HG02840 (cell line): Measurements from ENCODE around the gene ADD3.

ENCODE experiments used
- ATAC-seq: cut with Tn5 transposase; IDR thresholded peaks from one replicate; pipeline ENCODE4 v1.9.1; 2021; ENCODE audit warnings: mild to moderate bottlenecking, moderate library complexity, moderate number of reproducible peaks; ENCODE audit not compliant: unreplicated experiment, low FRiP score

The ADD3 gene

GRCh38 chr10:110141185-110141584 is 133.4 kb downstream of the ADD3 start:
- ATAC-seq = no peak

GRCh38 chr10:110141871-110142635 is 134.3 kb downstream of the ADD3 start:
- ATAC-seq = no peak

GRCh38 chr10:110142965-110143364 is 135.2 kb downstream of the ADD3 start:
- ATAC-seq = no peak

DNA sequence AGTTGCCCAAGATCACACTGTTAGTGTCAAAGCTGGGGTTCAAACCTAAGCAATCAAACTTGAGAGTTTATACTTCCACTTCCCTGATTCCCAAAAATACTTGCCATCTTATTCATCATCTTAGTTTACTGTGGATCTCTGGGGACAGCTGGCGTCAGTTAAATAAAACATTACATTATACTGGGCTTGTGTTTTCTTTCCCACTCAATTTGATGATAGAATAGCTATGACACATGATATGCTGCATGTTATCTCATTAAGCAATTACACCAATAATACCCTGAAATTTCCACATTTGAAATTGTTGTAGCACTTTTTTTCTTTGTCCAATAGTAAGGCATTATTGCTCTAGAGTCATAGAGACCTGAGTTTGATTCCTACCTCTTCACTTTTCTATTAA is 136.7 kb downstream of the ADD3 start:
- no peak for ATAC-seq

GRCh38 chr10:110147961-110148360 is 140.2 kb downstream of the ADD3 start:
- no peak for ATAC-seq

GRCh38 chr10:110149259-110149658 is 141.5 kb downstream of the ADD3 start:
- no peak for ATAC-seq

- ATAC-seq = no peak
Measured at GRCh38 chr10:110150046-110150445, 142.3 kb downstream of the ADD3 start.

DNA sequence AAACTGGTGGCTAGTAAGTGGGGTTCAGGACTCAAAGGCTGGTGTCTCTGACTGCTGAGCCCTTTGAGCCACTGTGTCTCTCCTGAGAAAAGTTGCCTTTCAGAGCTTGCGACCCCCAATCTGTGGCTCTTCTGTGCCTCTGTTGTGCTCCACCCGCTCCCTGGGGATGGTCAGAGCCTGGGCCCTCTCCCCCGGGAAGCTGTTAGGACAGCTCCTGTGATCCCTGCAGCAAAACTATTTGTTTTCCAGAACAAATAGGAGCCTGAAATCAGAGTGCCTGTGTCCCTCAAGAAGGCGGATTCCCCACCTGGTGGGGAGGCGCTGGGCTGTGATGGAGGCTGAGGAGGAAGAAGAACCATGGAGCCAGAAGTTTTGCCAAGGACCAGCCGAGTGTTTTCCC is 143.2 kb downstream of the ADD3 start:
- ATAC-seq = no peak

GRCh38 chr10:110151467-110151866 is 143.7 kb downstream of the ADD3 start:
- ATAC-seq = no peak

DNA sequence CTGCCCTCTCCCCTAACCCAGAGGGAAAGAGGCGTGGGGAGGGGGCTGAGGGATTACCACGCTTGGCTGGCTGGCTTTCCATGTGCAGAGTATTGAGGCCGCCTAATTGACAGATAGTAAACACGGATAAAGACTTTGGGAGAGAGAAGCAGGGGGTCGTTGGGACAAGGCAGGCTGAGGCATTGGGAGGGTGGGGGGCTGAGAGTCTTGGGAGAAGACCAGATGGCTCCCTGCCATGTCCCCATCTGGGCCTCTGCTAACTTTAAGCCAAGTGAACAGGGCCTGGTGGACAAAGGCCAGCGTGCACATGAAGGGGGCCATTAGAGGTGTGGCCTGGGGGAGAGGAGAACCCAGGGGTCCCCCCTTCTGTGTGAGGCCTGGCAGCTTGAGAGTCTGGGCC is 144.2 kb downstream of the ADD3 start:
- ATAC-seq = no peak

DNA sequence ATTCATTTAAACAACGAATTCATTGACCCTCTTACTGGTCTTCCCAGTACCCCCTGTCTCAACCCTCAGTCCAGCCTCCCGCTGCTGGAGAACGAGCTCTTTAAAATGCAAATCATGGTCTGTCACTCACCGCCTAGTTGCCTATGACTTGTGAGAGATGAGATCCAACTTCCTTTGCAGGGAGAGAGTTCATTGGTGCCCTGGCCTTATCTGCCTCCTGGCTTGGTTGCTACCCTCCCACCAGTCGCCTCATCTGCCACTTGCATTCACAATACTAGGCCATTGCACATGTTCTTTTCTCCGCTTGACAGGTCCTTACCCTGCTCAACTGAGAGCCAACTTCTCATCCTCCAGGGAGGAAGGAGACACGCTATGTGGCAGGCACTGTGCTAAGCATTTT is 145.6 kb downstream of the ADD3 start:
- no peak for ATAC-seq

- ATAC-seq = no peak
Measured at GRCh38 chr10:110156046-110156445, 148.3 kb downstream of the ADD3 start.

DNA sequence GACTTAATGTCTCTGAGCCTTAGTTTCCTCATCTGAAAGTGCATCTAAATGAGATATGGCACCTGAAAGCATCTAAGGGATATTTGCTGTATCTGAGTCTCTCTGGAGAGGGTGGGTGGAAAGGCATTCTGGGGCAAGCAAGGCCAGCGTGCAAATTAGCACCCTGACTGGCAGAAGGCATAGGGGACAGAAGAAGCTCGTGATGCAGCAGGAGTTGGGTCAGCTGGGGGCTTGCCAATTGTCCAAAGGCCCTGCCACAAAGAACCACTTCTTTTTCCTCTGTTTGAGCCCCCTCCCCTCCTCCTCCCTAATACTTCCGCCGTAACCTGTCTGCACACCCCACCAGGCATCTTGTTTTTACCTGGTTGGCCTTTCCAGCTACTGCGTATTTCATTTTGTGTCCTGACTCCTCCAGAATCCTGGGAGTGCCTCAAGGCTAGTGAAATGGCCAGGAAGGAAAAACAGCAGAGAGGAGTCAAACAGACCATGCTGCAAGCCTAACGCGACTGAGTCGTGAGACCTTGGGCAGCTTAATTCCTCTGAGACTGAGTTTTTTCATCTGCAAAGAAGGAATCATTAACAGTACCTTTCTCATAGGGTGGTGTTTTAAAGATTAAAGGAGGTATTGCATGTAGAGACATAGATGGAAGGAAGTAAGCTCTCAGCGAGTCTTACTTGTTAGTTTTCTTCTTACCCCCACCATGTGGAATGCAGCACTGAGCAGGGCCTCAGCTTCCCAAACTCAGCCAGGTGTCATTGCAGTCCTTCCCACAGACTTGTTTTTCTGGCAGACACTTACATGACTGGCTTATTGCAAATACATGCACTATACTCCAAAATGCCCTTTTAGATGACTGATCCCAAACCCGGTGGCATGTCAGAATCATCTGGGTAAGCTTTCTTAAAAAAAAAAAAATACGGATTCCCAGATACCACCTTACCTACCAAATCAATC is 150.5 kb downstream of the ADD3 start:
- ATAC-seq = no peak

DNA sequence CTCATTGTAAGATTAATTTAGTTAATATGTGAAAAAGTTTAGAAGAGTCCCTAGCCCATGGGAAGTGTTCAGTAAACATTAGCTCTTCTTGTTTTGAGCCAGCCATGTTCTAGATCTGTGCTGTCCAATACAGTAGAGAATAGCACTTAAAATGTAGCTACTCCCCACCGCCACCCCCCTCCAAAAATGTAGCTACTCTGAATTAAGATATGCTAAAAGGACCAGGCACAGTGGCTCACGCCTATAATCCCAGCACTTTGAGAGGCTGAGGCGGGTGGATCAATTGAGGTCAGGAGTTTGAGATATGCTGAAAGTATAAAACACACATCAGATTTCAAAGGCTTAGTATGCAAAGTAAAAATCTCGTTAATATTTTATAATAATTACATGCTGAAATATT is 152.3 kb downstream of the ADD3 start:
- no peak for ATAC-seq

DNA sequence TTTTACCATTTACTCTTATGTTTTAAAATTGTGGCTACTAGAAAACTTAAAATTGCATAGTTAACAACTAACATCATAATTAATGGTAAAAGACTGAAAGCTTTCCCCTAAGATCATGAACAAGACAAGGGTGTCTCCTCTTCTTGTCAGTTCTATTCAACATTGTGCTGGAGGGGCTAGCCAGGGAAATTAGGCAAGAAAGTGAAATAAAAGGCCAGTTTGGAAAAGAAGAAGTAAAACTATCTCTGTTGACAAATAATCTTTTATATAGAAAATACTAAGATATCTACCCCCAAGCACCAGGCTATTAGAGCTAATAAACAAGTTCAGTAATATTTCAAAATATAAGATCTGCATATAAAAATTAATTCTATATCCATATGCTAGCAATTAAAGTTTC is 152.7 kb downstream of the ADD3 start:
- no peak for ATAC-seq

DNA sequence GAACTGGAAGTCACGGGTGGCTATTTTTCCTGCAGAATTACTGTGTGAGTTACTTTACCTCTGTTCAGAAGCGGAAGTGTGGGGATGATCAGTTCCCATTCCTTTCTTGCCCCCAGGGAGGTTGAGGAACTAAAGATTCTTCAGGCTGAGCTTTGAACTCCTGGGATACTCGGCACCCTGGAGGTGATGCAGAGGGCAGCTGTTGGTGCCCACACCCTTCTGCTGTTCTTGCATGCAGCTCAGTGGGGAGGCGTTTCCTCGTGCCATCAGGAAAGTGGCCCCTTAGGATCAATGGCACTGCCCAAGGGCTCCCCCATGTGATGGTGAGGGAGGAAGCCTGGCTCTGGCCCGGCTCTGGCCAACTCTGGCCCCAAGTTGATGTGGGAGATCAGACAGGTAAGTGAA is 155.0 kb downstream of the ADD3 start:
- ATAC-seq = no peak

- no peak for ATAC-seq
Measured at GRCh38 chr10:110163192-110163773, 155.5 kb downstream of the ADD3 start.

DNA sequence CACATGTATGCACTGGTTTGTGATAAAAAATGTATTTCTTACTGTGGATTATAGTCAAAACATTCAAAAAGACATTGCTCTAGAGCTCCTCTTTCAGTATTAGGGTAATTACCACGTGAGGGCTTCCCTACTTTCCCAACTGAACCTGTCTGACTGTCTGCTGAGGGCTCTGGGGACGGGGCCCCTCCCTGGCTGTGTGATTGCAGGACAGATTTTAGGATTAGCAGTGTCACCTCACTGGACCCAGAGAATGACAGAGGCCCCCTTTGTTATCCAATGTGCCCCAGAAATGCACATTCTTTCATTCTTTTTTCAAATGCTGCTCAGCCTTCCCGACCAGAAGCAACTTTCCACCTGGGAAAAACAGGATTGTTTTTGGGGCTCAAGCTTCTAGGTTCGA is 156.1 kb downstream of the ADD3 start:
- no peak for ATAC-seq

- ATAC-seq = no peak
Measured at GRCh38 chr10:110165239-110165638, 157.5 kb downstream of the ADD3 start.

DNA sequence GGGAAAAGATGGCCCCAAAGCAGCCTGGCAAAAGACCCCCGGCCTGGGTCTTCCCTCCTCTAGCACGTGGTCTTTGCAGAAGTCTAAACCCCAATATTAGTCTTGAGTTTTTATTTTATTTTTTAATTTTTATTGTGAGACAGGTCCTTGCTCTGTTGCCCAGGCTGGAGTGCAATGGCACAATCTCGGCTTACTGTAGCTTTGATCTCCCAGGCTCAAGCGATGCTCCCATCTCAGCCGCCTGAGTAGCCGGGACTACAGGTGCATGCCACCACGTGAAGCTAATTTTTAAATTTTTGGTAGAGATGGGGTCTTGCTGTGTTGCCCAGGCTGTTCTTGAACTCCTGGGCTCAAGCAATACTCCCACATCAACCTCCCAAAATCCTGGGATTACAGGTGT is 159.4 kb downstream of the ADD3 start:
- no peak for ATAC-seq
